K562 (cell line): Measurements from ENCODE around the gene CLSTN2. TPM values are rescaled to one million over a fixed set of nuclear protein-coding genes. Genes with fewer than 3 reads are reported as not detected.
A peak's percentile ranks its signal among the peaks of the same experiment; 100 is the strongest.

ENCODE experiments used
- ATF7 ChIP-seq: fragments of 450-650 bp; IDR thresholded peaks from 2 replicates; pipeline ENCODE4 v1.7.1; 2014; ENCODE audit warnings: mild to moderate bottlenecking, moderate library complexity
- BCLAF1 ChIP-seq, 2 experiments: fragments of 450-650 bp in 1 of 2; IDR thresholded peaks; 2 replicates each; pipeline ENCODE4 v1.6.1; 2011 to 2017; ENCODE audit warnings: low read depth in 2 of 2, antibody characterized with exemption in 1 of 2, borderline replicate concordance in 1 of 2, low read length in 1 of 2, mild to moderate bottlenecking in 1 of 2, mixed read lengths in 1 of 2; ENCODE audit not compliant: control insufficient read depth in 1 of 2
- BMI1 ChIP-seq: fragments of 150-350 bp; IDR thresholded peaks from 2 replicates; pipeline ENCODE4 v1.6.1; 2014; ENCODE audit warnings: low read length
- COPS2 ChIP-seq: fragments of 450-650 bp; conservative IDR thresholded peaks from 2 replicates; pipeline ENCODE4 v1.6.1; 2016; ENCODE audit warnings: mild to moderate bottlenecking, moderate library complexity
- ELF2 ChIP-seq: fragments of 250-450 bp; sonication (Bioruptor Pico); IDR thresholded peaks from 2 replicates; pipeline ENCODE4 v1.5.0; 2021; ENCODE audit warnings: mild to moderate bottlenecking
- EP400 ChIP-seq: fragments of 450-650 bp; IDR thresholded peaks from 2 replicates; pipeline ENCODE4 v1.6.1; 2017; ENCODE audit warnings: antibody characterized with exemption, mild to moderate bottlenecking, moderate library complexity
- ETV5 ChIP-seq: sonication (generic); formaldehyde crosslinking; IDR thresholded peaks from 2 replicates; pipeline ENCODE4 v1.4.0; 2020; ENCODE audit warnings: low read depth, mild to moderate bottlenecking, missing genetic modification reagents
- FOXK1 ChIP-seq: sonication (generic); formaldehyde crosslinking; IDR thresholded peaks from 2 replicates; pipeline ENCODE4 v1.8.0; 2022; ENCODE audit warnings: missing genetic modification reagents, mild to moderate bottlenecking, borderline replicate concordance
- HNRNPK ChIP-seq: fragments of 200-400 bp; formaldehyde crosslinking; IDR thresholded peaks from one replicate; pipeline ENCODE4 v1.6.1; 2018; ENCODE audit warnings: mild to moderate bottlenecking, low read depth, low read length; ENCODE audit not compliant: poor library complexity, severe bottlenecking
- PML ChIP-seq: IDR thresholded peaks from 2 replicates; pipeline ENCODE4 v1.6.1; 2012; ENCODE audit warnings: low read length, inconsistent platforms
- RBM34 ChIP-seq: fragments of 200-400 bp; formaldehyde crosslinking; IDR thresholded peaks from 2 replicates; pipeline ENCODE4 v1.6.1; 2018; ENCODE audit warnings: low read length, borderline replicate concordance; ENCODE audit not compliant: insufficient read depth
- RBM39 ChIP-seq: fragments of 200-400 bp; formaldehyde crosslinking; optimal IDR thresholded peaks from 2 replicates; pipeline ENCODE3; 2018; ENCODE audit warnings: low read depth, low read length
- RCOR1 ChIP-seq, 2 experiments: IDR thresholded peaks; 2 replicates each; pipeline ENCODE4 v1.6.1; 2012; ENCODE audit warnings: low read depth in 2 of 2, low read length in 2 of 2, borderline replicate concordance in 1 of 2, improper control_type of control experiment in 1 of 2
- SAP30 ChIP-seq: fragments of 200-600 bp; sonication (generic); IDR thresholded peaks from 2 replicates; pipeline ENCODE4 v1.6.1; 2012; ENCODE audit warnings: borderline replicate concordance, low read depth, mild to moderate bottlenecking, moderate library complexity, low read length, control low read depth, inconsistent platforms; ENCODE audit not compliant: insufficient read depth, poor library complexity, severe bottlenecking
- ZFPM2 ChIP-seq: fragments of 250-450 bp; sonication (Bioruptor Pico); IDR thresholded peaks from 2 replicates; pipeline ENCODE4 v1.5.1; 2022; ENCODE audit warnings: mild to moderate bottlenecking
- ZNF197 ChIP-seq: fragments of 200-800 bp; sonication (Bioruptor generic); IDR thresholded peaks from 2 replicates; pipeline ENCODE4 v1.6.1; 2016; ENCODE audit warnings: low read depth, missing genetic modification characterization, missing compliant biosample characterization
- ZNF324 ChIP-seq: fragments of 250-450 bp; sonication (Bioruptor Pico); IDR thresholded peaks from 2 replicates; pipeline ENCODE4 v1.4.0; 2020; ENCODE audit warnings: mild to moderate bottlenecking
- ZNF398 ChIP-seq: fragments of 250-450 bp; sonication (Bioruptor Pico); IDR thresholded peaks from 2 replicates; pipeline ENCODE4 v1.8.0; 2021; ENCODE audit warnings: moderate library complexity, mild to moderate bottlenecking, inconsistent platforms
- ZNF583 ChIP-seq: fragments of 250-450 bp; sonication (Bioruptor Pico); IDR thresholded peaks from 2 replicates; pipeline ENCODE4 v1.4.0; 2020
- ZNF592 ChIP-seq: fragments of 450-650 bp; IDR thresholded peaks from 2 replicates; pipeline ENCODE4 v1.6.1; 2017; ENCODE audit warnings: antibody characterized with exemption, mild to moderate bottlenecking
- ZNF696 ChIP-seq: fragments of 250-450 bp; sonication (Bioruptor Pico); conservative IDR thresholded peaks from 2 replicates; pipeline ENCODE4 v1.4.0; 2020; ENCODE audit warnings: mild to moderate bottlenecking, moderate library complexity
- polyA plus RNA-seq, 8 experiments: library from polyadenylated mRNA; depleted of rRNA in 4 of 8; stranded (reverse) in 5 of 8; unstranded in 3 of 8; fragments of >200 nt; fragmentation: Nextera tagmentation in 2 of 8; fragmentation: Illumina TruSeq in 1 of 8; extraction: Ambion mirVana in 2 of 8; extraction: Trizol in 1 of 8; gene quantifications; 2 replicates each; pipeline versions ENCODE4 v1.2.1 to v1.2.3, GENCODE V29; 2011 to 2014; ENCODE audit warnings: inconsistent platforms in 1 of 8, missing spikeins in 1 of 8
- total RNA-seq, 7 experiments: library from RNA; depleted of rRNA in 6 of 7; stranded (reverse); fragments of >200 nt in 6 of 7; fragmentation: Illumina TruSeq in 2 of 7; extraction: Trizol in 2 of 7; gene quantifications; 2 replicates each; pipeline versions ENCODE4 v1.2.1 to v1.2.3, GENCODE V29; 2011 to 2021; ENCODE audit warnings: low replicate concordance in 1 of 7

CLSTN2 gene
- total and polyA plus RNA-seq, 9 of the 15 experiments (the other 6 are each of a cell fraction or from before 2014, with no cell fraction given), result 0.02 to 0.04 (median 0.04) TPM; not detected in 6

- no peak for TF ChIP-seq BCLAF1 (IDR thresholded peaks at IDR 0.05; ENCODE audit: borderline replicate concordance in 1 of 2, control insufficient read depth in 1 of 2, low read depth in 2 of 2, low read length in 1 of 2)
- TF ChIP-seq ZNF696 (CRISPR knock-in tag), result no peak
- TF ChIP-seq ETV5, result no peak
- no peak for TF ChIP-seq HNRNPK
- no peak for TF ChIP-seq ZNF197
- no peak for TF ChIP-seq SAP30
- TF ChIP-seq ZNF592, result 0 out of 2 replicates have a peak, but pooled peaks have one; percentile 22
- no peak for TF ChIP-seq ZNF398 (CRISPR knock-in tag)
- no peak for TF ChIP-seq ZFPM2 (CRISPR knock-in tag)
- TF ChIP-seq RBM34, result no peak
- TF ChIP-seq EP400, result peak; percentile 57
- no peak for TF ChIP-seq BMI1
- peak; percentile 54 for TF ChIP-seq ATF7
- TF ChIP-seq RCOR1 (IDR thresholded peaks at IDR 0.05; ENCODE audit: borderline replicate concordance in 1 of 2, low read depth in 2 of 2, low read length in 2 of 2), result no peak; a peak in 1 of 4 replicates
- no peak for TF ChIP-seq FOXK1 (CRISPR knock-in tag)
- no peak for TF ChIP-seq ZNF324 (CRISPR knock-in tag)
- TF ChIP-seq RBM39, result no peak
- 0 out of 2 replicates have a peak, but pooled peaks have one; percentile 48 for TF ChIP-seq ELF2
- TF ChIP-seq ZNF583 (CRISPR knock-in tag), result no peak
- no peak for TF ChIP-seq PML
- no peak for TF ChIP-seq COPS2
Measured at GRCh38 chr3:140199008-140199407, 264.0 kb downstream of the CLSTN2 start (continued).
